Transverse colon (tissue), 4 donors: Measurements from ENCODE around the gene TRIM29. TPM values are rescaled to one million over a fixed set of nuclear protein-coding genes. Genes with fewer than 3 reads are reported as not detected.

ENCODE experiments used
- DNase-seq: peaks from one replicate; pipeline ENCODE4 v3.0.0-alpha.2; 2019
- H3K27ac ChIP-seq, 4 donors: fragments of 200-600 bp; sonication (generic); 2 replicates each; pipeline ENCODE4 v1.5.1; 2016 to 2018; ENCODE audit warnings: inconsistent platforms in 4 of 4
- H3K27me3 ChIP-seq: fragments of 200-600 bp; sonication (generic); 2 replicates; pipeline ENCODE4 v1.5.1; 2017; ENCODE audit warnings: inconsistent platforms
- H3K36me3 ChIP-seq, 4 donors: fragments of 200-600 bp; sonication (generic); 2 replicates each; pipeline ENCODE4 v1.5.1; 2017 to 2019; ENCODE audit warnings: inconsistent platforms in 4 of 4
- H3K4me1 ChIP-seq, 4 donors: fragments of 200-600 bp; sonication (generic); 2 replicates each; pipeline ENCODE4 v1.5.1; 2017 to 2020; ENCODE audit warnings: inconsistent platforms in 4 of 4
- H3K4me3 ChIP-seq, 4 donors: fragments of 200-600 bp; sonication (generic); 1 replicate in 1 of 4; 2 replicates in 3 of 4; pipeline versions ENCODE4 v1.5.1 to v1.6.1; 2017 to 2019; ENCODE audit warnings: inconsistent platforms in 4 of 4
- H3K9me3 ChIP-seq, 2 donors: fragments of 200-600 bp; sonication (generic); 2 replicates each; pipeline ENCODE4 v1.5.1; 2017 to 2019; ENCODE audit warnings: inconsistent platforms in 2 of 2
- EP300 ChIP-seq: sonication (generic); formaldehyde crosslinking; IDR thresholded peaks from one replicate; pipeline ENCODE4 v1.6.1; 2017; ENCODE audit warnings: antibody characterized with exemption, low read depth
- POLR2A ChIP-seq: fragments of 450-650 bp; IDR thresholded peaks from one replicate; pipeline ENCODE4 v1.6.1; 2016; ENCODE audit warnings: antibody characterized with exemption, mild to moderate bottlenecking, moderate library complexity
- POLR2AphosphoS5 ChIP-seq, 3 donors: sonication (generic); formaldehyde crosslinking; IDR thresholded peaks; one replicate each; pipeline ENCODE4 v1.6.1; 2016; ENCODE audit warnings: antibody characterized with exemption in 3 of 3
- WGBS, 2 donors: methylation state at CpG; one replicate each; pipeline ENCODE4 v1.1.5; 2018; ENCODE audit warnings: low coverage in 1 of 2; 5-methylcytosine and 5-hydroxymethylcytosine counted together
- in situ Hi-C, 4 donors: fragments of 200-750 bp; cut with MboI; loops; one replicate each; pipeline versions ENCODE4 v1.15.0 to v1.15.1; 2017; ENCODE audit warnings: low sequenced_read_pairs in 3 of 4, low pct_ligation_motif_present in 1 of 4, low pct_unique_long_range_greater_than_20kb in 1 of 4
- intact Hi-C: fragments of 100-400 bp; cut with DNase I; formaldehyde crosslinking; loops from one replicate; pipeline ENCODE4 v1.15.1; 2023; ENCODE audit warnings: low total_unique reads
- total RNA-seq, 4 donors: library from RNA; depleted of rRNA; stranded (reverse); fragments of >200 nt; gene quantifications; one replicate each; pipeline ENCODE4 v1.1.0, GENCODE V29; 2016
- TF ChIP-seq, protein P1 (sequence below), 5 experiments: fragments of 200-600 bp in 3 of 5; fragments of 450-650 bp in 2 of 5; sonication (generic) in 3 of 5; IDR thresholded peaks; 1 replicate in 2 of 5; 2 replicates in 3 of 5; pipeline ENCODE4 v1.5.1; 2016 to 2017; ENCODE audit warnings: antibody characterized with exemption in 5 of 5, inconsistent platforms in 3 of 5, mild to moderate bottlenecking in 2 of 5, moderate library complexity in 1 of 5

TRIM29 gene
- total RNA-seq, 4 donors from 2014 or later: 0.75 to 7.8 (median 4.4) TPM; not detected in 1

- H3K9me3 ChIP-seq: no peaks in the 10 kb centered on the region
- no peaks in the 10 kb centered on the region for H3K27me3 ChIP-seq
- H3K4me1 ChIP-seq: no peaks in the 10 kb centered on the region
- in situ Hi-C loops (loop anchor here in 3 of 4 donors (25.0 kb wide), 2 partner anchors 453 to 628 kb away; no protein-coding TSS in a partner anchor), intact Hi-C loops (no loop called here)
- H3K27ac ChIP-seq: no peak overlapping the region
- WGBS, 2 donors: 77% methylated on average over 20 of the region's 20 CpGs; no CpG with 5 or more reads in 1 of the 2 donors
- DNase-seq: no peak
- TF ChIP-seq POLR2A: no peak
- TF ChIP-seq, protein P1, sequence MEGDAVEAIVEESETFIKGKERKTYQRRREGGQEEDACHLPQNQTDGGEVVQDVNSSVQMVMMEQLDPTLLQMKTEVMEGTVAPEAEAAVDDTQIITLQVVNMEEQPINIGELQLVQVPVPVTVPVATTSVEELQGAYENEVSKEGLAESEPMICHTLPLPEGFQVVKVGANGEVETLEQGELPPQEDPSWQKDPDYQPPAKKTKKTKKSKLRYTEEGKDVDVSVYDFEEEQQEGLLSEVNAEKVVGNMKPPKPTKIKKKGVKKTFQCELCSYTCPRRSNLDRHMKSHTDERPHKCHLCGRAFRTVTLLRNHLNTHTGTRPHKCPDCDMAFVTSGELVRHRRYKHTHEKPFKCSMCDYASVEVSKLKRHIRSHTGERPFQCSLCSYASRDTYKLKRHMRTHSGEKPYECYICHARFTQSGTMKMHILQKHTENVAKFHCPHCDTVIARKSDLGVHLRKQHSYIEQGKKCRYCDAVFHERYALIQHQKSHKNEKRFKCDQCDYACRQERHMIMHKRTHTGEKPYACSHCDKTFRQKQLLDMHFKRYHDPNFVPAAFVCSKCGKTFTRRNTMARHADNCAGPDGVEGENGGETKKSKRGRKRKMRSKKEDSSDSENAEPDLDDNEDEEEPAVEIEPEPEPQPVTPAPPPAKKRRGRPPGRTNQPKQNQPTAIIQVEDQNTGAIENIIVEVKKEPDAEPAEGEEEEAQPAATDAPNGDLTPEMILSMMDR (IDR thresholded peaks at IDR 0.05): no peak
- no peaks in the 10 kb centered on the region for H3K36me3 ChIP-seq
- H3K4me3 ChIP-seq: no peak overlapping the region
Observed at GRCh38 chr11:120115272-120116000, 22.5 kb downstream of the TRIM29 start.

- H3K36me3 ChIP-seq: no peaks in the 10 kb centered on the region
- TF ChIP-seq POLR2A: no peak
- TF ChIP-seq EP300: no peak
- TF ChIP-seq, protein P1 (IDR thresholded peaks at IDR 0.05): no peak
- no peak for TF ChIP-seq POLR2AphosphoS5 (IDR thresholded peaks at IDR 0.05)
- intact Hi-C loops: no loop called here
- 76% methylated on average over 15 of the region's 15 CpGs; no CpG with 5 or more reads in 1 of the 2 donors for WGBS, 2 donors
- H3K4me3 ChIP-seq: no peak overlapping the region
- no peak overlapping the region for H3K27ac ChIP-seq
- no peaks in the 10 kb centered on the region for H3K4me1 ChIP-seq
- no peak for DNase-seq
- H3K9me3 ChIP-seq: no peaks in the 10 kb centered on the region
- in situ Hi-C loops: loop anchor here in 3 of 4 donors (25.0 kb wide), 2 partner anchors 450 to 625 kb away; no protein-coding TSS in a partner anchor
- no peaks in the 10 kb centered on the region for H3K27me3 ChIP-seq
Observed at GRCh38 chr11:120112174-120112796, 25.6 kb downstream of the TRIM29 start.

- TF ChIP-seq POLR2AphosphoS5 (IDR thresholded peaks at IDR 0.05) (no peak), POLR2A (no peak), EP300 (no peak)
- TF ChIP-seq, protein P1 (IDR thresholded peaks at IDR 0.05): no peak
- Histone ChIP-seq H3K4me3 (no peak overlapping the region), H3K27ac (no peak overlapping the region), H3K4me1 (no peaks in the 10 kb centered on the region), H3K27me3 (no peaks in the 10 kb centered on the region), H3K9me3 (no peaks in the 10 kb centered on the region), H3K36me3 (no peaks in the 10 kb centered on the region)
- no peak for DNase-seq
- 77% methylated on average over 5 of the region's 5 CpGs; no CpG with 5 or more reads in 1 of the 2 donors for WGBS, 2 donors
- in situ Hi-C loops (loop anchor here in 3 of 4 donors (25.0 kb wide), 2 partner anchors 447 to 622 kb away; no protein-coding TSS in a partner anchor), intact Hi-C loops (loop anchor here (5.0 kb wide), 1 partner anchor 627 kb away; no protein-coding TSS in a partner anchor)
Observed at GRCh38 chr11:120109531-120109930, 28.4 kb downstream of the TRIM29 start.

DNA sequence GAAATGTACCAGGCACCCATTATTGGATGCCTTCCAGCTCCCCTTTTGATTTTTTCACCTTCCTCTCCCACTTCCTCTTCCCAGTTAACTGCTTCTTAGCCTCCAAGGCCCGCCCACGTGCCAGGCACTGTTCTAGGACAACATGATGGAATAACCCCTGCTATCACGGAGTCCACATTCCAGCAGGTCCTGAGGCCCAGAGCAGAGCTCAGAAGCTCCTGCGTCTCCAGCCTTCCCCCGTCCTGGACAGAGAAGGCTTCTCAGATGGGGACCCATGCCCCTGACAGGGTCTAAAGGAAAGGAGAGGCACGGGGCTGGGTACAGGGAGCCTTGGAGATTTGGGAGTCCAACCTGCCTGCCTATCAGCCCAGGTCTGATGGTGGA, 29.1 kb downstream of the TRIM29 start:
- 53% methylated on average over 6 of the region's 6 CpGs; no CpG with 5 or more reads in 1 of the 2 donors for WGBS, 2 donors
- Histone ChIP-seq H3K36me3 (no peaks in the 10 kb centered on the region), H3K9me3 (no peaks in the 10 kb centered on the region), H3K27me3 (no peaks in the 10 kb centered on the region), H3K4me3 (no peak overlapping the region), H3K27ac (no peak overlapping the region), H3K4me1 (no peaks in the 10 kb centered on the region)
- intact Hi-C loops: loop anchor here (1.0 to 5.0 kb wide), 2 partner anchors 442 to 626 kb away; no protein-coding TSS in a partner anchor
- in situ Hi-C loops: loop anchor here in 3 of 4 donors (25.0 kb wide), 2 partner anchors 446 to 621 kb away; no protein-coding TSS in a partner anchor
- TF ChIP-seq, protein P1 (IDR thresholded peaks at IDR 0.05): no peak
- TF ChIP-seq POLR2AphosphoS5 (IDR thresholded peaks at IDR 0.05): no peak
- TF ChIP-seq EP300: no peak
- no peak for DNase-seq
